IMR-90 (cell line): Measurements from ENCODE around the gene SLC22A4. TPM values are rescaled to one million over a fixed set of nuclear protein-coding genes. Genes with fewer than 3 reads are reported as not detected.

ENCODE experiments used
- ATAC-seq: fragments of 200-7000 bp; cut with Tn5 transposase; 2 replicates; pipeline ENCODE4 v1.9.1; 2020; ENCODE audit warnings: low read depth, mild to moderate bottlenecking, moderate library complexity
- BruUV-seq: library from RNA; stranded (reverse); fragments of 400-500 nt; replicated peaks from 2 replicates; lab custom pipeline; 2021; lab: Mats Ljungman, UMichigan
- CTCF ChIA-PET: fragments of 300-600 bp; formaldehyde crosslinking; extraction: SDS; loops from one replicate; lab custom pipeline; 2021; ENCODE audit warnings: antibody characterized with exemption; lab: Yijun Ruan, JAX
- POLR2A ChIA-PET: fragments of 300-600 bp; sonication (Branson Sonifier 250); formaldehyde crosslinking; loops from one replicate; lab custom pipeline; 2022; ENCODE audit warnings: antibody characterized with exemption; ENCODE audit not compliant: unreplicated experiment; lab: Charles Lee
- DNase-seq: peaks from one replicate; pipeline ENCODE4 v3.0.0; 2013
- H2AFZ ChIP-seq: replicated peaks from 2 replicates; pipeline ENCODE3; 2013; ENCODE audit warnings: low read length, mild to moderate bottlenecking; ENCODE audit not compliant: poor library complexity
- H2AK5ac ChIP-seq: 2 replicates; pipeline ENCODE4 v1.6.1; 2013; ENCODE audit warnings: low read depth, low read length, inconsistent platforms
- H2AK9ac ChIP-seq: replicated peaks from 2 replicates; pipeline ENCODE3; 2013; ENCODE audit warnings: mild to moderate bottlenecking, low read depth, low read length, moderate library complexity; ENCODE audit not compliant: poor library complexity
- H2BK120ac ChIP-seq: 2 replicates; pipeline ENCODE4 v1.6.1; 2013; ENCODE audit warnings: low read depth, low read length, inconsistent platforms
- H2BK15ac ChIP-seq: 3 replicates; pipeline ENCODE4 v1.6.1; 2013; ENCODE audit warnings: low read depth, low read length, inconsistent platforms
- H2BK20ac ChIP-seq: 2 replicates; pipeline ENCODE4 v1.6.1; 2013; ENCODE audit warnings: low read depth, mild to moderate bottlenecking, inconsistent platforms, low read length, moderate library complexity
- H2BK5ac ChIP-seq: 2 replicates; pipeline ENCODE4 v1.6.1; 2013; ENCODE audit warnings: mild to moderate bottlenecking, low read depth, low read length, inconsistent platforms; ENCODE audit not compliant: poor library complexity, severe bottlenecking
- H3K14ac ChIP-seq: replicated peaks from 2 replicates; pipeline ENCODE4 v1.6.1; 2013; ENCODE audit warnings: low read depth, low read length, inconsistent platforms
- H3K18ac ChIP-seq: 2 replicates; pipeline ENCODE4 v1.6.1; 2013; ENCODE audit warnings: low read depth, low read length, control low read depth
- H3K23ac ChIP-seq: 2 replicates; pipeline ENCODE4 v1.6.1; 2013; ENCODE audit warnings: low read depth, low read length, inconsistent platforms
- H3K27ac ChIP-seq: 2 replicates; pipeline ENCODE4 v1.5.1; 2013; ENCODE audit warnings: mild to moderate bottlenecking, control low read depth, low read length; ENCODE audit not compliant: insufficient read depth
- H3K27me3 ChIP-seq: 2 replicates; pipeline ENCODE4 v1.6.1; 2013; ENCODE audit warnings: low read length; ENCODE audit not compliant: control insufficient read depth, insufficient read depth
- H3K36me3 ChIP-seq: 2 replicates; pipeline ENCODE4 v1.6.1; 2013; ENCODE audit warnings: low read length, mixed read lengths; ENCODE audit not compliant: control insufficient read depth, insufficient read depth
- H3K4ac ChIP-seq: 2 replicates; pipeline ENCODE4 v1.6.1; 2013; ENCODE audit warnings: low read depth, low read length, inconsistent platforms
- H3K4me1 ChIP-seq: 2 replicates; pipeline ENCODE4 v1.6.1; 2013; ENCODE audit warnings: low read length, mixed read lengths; ENCODE audit not compliant: control insufficient read depth, insufficient read depth
- H3K4me2 ChIP-seq: 2 replicates; pipeline ENCODE4 v1.6.1; 2013; ENCODE audit warnings: low read depth, mild to moderate bottlenecking, control low read depth, low read length, moderate library complexity
- H3K4me3 ChIP-seq: 2 replicates; pipeline ENCODE4 v1.5.1; 2013; ENCODE audit warnings: low read depth, mild to moderate bottlenecking, control low read depth, low read length, moderate library complexity; ENCODE audit not compliant: insufficient read depth
- H3K56ac ChIP-seq: 2 replicates; pipeline ENCODE4 v1.6.1; 2013; ENCODE audit warnings: low read length, inconsistent platforms; ENCODE audit not compliant: insufficient read depth; ENCODE audit errors: extremely low read depth
- H3K79me1 ChIP-seq, 2 experiments: 2 replicates each; pipeline ENCODE4 v1.6.1; 2013; ENCODE audit warnings: low read length in 2 of 2, inconsistent platforms in 1 of 2, low read depth in 1 of 2
- H3K9ac ChIP-seq: 2 replicates; pipeline ENCODE4 v1.6.1; 2013; ENCODE audit warnings: low read depth, low read length, control low read depth
- H3K9me1 ChIP-seq: 2 replicates; pipeline ENCODE4 v1.6.1; 2013; ENCODE audit warnings: low read length, inconsistent platforms; ENCODE audit not compliant: insufficient read depth
- H3K9me3 ChIP-seq: 2 replicates; pipeline ENCODE4 v1.6.1; 2013; ENCODE audit warnings: low read length; ENCODE audit not compliant: control insufficient read depth, insufficient read depth
- H4K20me1 ChIP-seq: 2 replicates; pipeline ENCODE4 v1.6.1; 2013; ENCODE audit warnings: low read length, inconsistent platforms; ENCODE audit not compliant: insufficient read depth
- H4K5ac ChIP-seq: 2 replicates; pipeline ENCODE4 v1.6.1; 2013; ENCODE audit warnings: mild to moderate bottlenecking, low read depth, low read length, control low read depth
- H4K8ac ChIP-seq, 2 experiments: 2 replicates each; pipeline ENCODE4 v1.6.1; 2013; ENCODE audit warnings: low read depth in 2 of 2, low read length in 2 of 2, control low read depth in 1 of 2, inconsistent platforms in 1 of 2
- H4K91ac ChIP-seq: 2 replicates; pipeline ENCODE4 v1.6.1; 2013; ENCODE audit warnings: low read depth, low read length, inconsistent platforms; ENCODE audit not compliant: insufficient read depth
- CEBPB ChIP-seq: IDR thresholded peaks from 2 replicates; pipeline ENCODE4 v1.6.1; 2012; ENCODE audit warnings: low read depth, low read length, improper control_type of control experiment
- ELK1 ChIP-seq: fragments of 150-350 bp; IDR thresholded peaks from 2 replicates; pipeline ENCODE4 v1.6.1; 2016; ENCODE audit warnings: low read depth, mild to moderate bottlenecking, low read length, moderate library complexity, borderline replicate concordance
- MXI1 ChIP-seq: IDR thresholded peaks from 2 replicates; pipeline ENCODE4 v1.6.1; 2012; ENCODE audit warnings: low read depth, mild to moderate bottlenecking, low read length, moderate library complexity, borderline replicate concordance
- RAD21 ChIP-seq: IDR thresholded peaks from 2 replicates; pipeline ENCODE4 v1.6.1; 2012; ENCODE audit warnings: low read length, improper control_type of control experiment
- RCOR1 ChIP-seq: IDR thresholded peaks from 2 replicates; pipeline ENCODE4 v1.6.1; 2012; ENCODE audit warnings: mild to moderate bottlenecking, low read length, improper control_type of control experiment; ENCODE audit not compliant: insufficient replicate concordance
- WGBS, 2 experiments: methylation state at CpG; one replicate each; pipeline versions ENCODE4 v1.1.5 to v1.1.7; 2013; ENCODE audit warnings: missing lambda C conversion rate in 2 of 2; ENCODE audit not compliant: insufficient read length in 1 of 2; ENCODE audit errors: extremely low coverage in 2 of 2; 5-methylcytosine and 5-hydroxymethylcytosine counted together
- dilution Hi-C: fragments of 300-500 bp; cut with HindIII; formaldehyde crosslinking; loops from one replicate; pipeline ENCODE4 v1.14.3; 2018; ENCODE audit warnings: low sequenced_read_pairs; ENCODE audit not compliant: unreplicated experiment
- in situ Hi-C: fragments of 300-500 bp; cut with MboI; formaldehyde crosslinking; loops from 3 replicates; pipeline ENCODE4 v1.14.3; 2019; ENCODE audit warnings: low sequenced_read_pairs, inconsistent platforms, mixed read lengths
- intact Hi-C: fragments of 100-400 bp; cut with micrococcal nuclease; formaldehyde crosslinking; loops from 2 replicates; pipeline ENCODE4 v1.10.0; 2022
- polyA plus RNA-seq, 3 experiments: library from polyadenylated mRNA; depleted of rRNA; stranded (reverse); fragments of >200 nt; gene quantifications; 2 replicates each; pipeline ENCODE4 v1.2.3, GENCODE V29; 2012; ENCODE audit warnings: low replicate concordance in 1 of 3
- total RNA-seq: library from RNA; depleted of rRNA; stranded (reverse); fragments of >200 nt; gene quantifications from 2 replicates; pipeline ENCODE4 v1.2.3, GENCODE V29; 2012
- TF ChIP-seq, protein P1 (sequence below): fragments of 150-350 bp; IDR thresholded peaks from 2 replicates; pipeline ENCODE4 v1.6.1; 2017; ENCODE audit warnings: mild to moderate bottlenecking, antibody characterized with exemption, low read length, low read depth

The SLC22A4 gene
- total and polyA plus RNA-seq, 2 of the 4 experiments (the other 2 are of a cell fraction): 2.6 to 3.2 TPM

DNA sequence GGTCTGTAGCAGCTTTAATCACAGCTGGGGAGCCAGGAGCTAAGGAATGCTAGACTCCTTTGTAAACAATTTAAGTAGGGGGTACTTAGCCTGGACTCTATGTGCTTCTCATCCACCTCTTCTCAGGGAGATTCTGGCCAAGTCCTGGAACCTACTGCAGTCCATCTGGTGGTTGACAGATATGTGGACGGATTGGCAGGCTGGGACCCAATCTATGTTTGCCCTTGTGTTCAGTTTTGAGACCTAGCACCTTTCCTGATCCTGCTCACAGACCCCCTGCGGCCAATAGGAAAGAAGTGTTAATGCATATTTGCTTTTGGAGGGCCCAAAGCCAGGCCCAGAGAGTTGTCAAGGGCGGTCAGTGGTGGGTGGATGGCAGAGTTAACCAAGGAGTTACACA is 81.8 kb downstream of the SLC22A4 start:
- Histone ChIP-seq H3K4me3 (no peak overlapping the region), H2BK15ac (no peak overlapping the region), H3K14ac (no peak overlapping the region), H3K4me2 (no peak overlapping the region), H3K23ac (no peak overlapping the region; the same call in 1 of the 2 replicates), H3K79me1 (no peaks in the 10 kb centered on the region; a peak in 1 of 4 replicates), H4K91ac (no peak overlapping the region), H2BK20ac (no peak overlapping the region), H3K18ac (no peak overlapping the region), H3K9ac (no peak overlapping the region), H3K27ac (no peak overlapping the region), H3K4ac (no peak overlapping the region), H2BK120ac (no peak overlapping the region), H4K20me1 (no peaks in the 10 kb centered on the region), H2AFZ (no peak overlapping the region), H3K27me3 (no peaks in the 10 kb centered on the region), H2BK5ac (no peak overlapping the region), H2AK9ac (no peak overlapping the region), H4K8ac (no peak overlapping the region), H3K9me1 (no peaks in the 10 kb centered on the region; the same call in none of the 2 replicates), H3K9me3 (no peaks in the 10 kb centered on the region), H3K36me3 (no peaks in the 10 kb centered on the region), H2AK5ac (no peak overlapping the region), H3K4me1 (peaks cover 2% of the 10 kb centered on the region; the same call in 1 of the 2 replicates), H4K5ac (no peak overlapping the region), H3K56ac (no peak overlapping the region)
- no CpG with 5 or more reads among the region's 3 CpGs for WGBS, 2 experiments
- TF ChIP-seq, protein P1, sequence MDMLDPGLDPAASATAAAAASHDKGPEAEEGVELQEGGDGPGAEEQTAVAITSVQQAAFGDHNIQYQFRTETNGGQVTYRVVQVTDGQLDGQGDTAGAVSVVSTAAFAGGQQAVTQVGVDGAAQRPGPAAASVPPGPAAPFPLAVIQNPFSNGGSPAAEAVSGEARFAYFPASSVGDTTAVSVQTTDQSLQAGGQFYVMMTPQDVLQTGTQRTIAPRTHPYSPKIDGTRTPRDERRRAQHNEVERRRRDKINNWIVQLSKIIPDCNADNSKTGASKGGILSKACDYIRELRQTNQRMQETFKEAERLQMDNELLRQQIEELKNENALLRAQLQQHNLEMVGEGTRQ: no peak
- no peak for TF ChIP-seq RCOR1
- TF ChIP-seq CEBPB: no peak
- no peak for TF ChIP-seq ELK1
- no peak for TF ChIP-seq MXI1
- TF ChIP-seq RAD21: no peak
- in situ Hi-C loops (no loop called here), intact Hi-C loops (no loop called here), dilution Hi-C loops (no loop called here)
- POLR2A ChIA-PET: no interaction called here
- ATAC-seq (no peak), DNase-seq (no peak)
- no TSS peak for BruUV-seq
- CTCF ChIA-PET: interaction anchor here (1.6 kb wide), 1 partner anchor 11 kb away, joined by 4 read pairs; no protein-coding TSS in a partner anchor
